Mesenteric fat pad (tissue), 1 donor: ENCODE results near the gene OLAH. TPM values are rescaled to one million over a fixed set of nuclear protein-coding genes. Genes with fewer than 3 reads are reported as not detected.

Source experiments
- DNase-seq: peaks from one replicate; pipeline ENCODE4 v3.0.0-alpha.2; 2020; ENCODE audit warnings: low spot score
- total RNA-seq: library from RNA; stranded (reverse); fragmentation: NEBNext Ultra II Directional; extraction: Animal tissue kit (Norgen Biotek cat#: 25700); gene quantifications from one replicate; pipeline ENCODE4 v1.2.1, GENCODE V29; 2021
- donor health status: DM: yes; HTN: yes; CAD: no.

Gene OLAH
- total RNA-seq, 1 donor from 2014 or later: 2.0 TPM

GRCh38 chr10:15069230-15069629 lies 25.5 kb downstream of the OLAH start:
- no peak for DNase-seq

- no peak for DNase-seq
Measured at GRCh38 chr10:15072358-15072757, 28.6 kb downstream of the OLAH start.

- DNase-seq: no peak
Measured at GRCh38 chr10:15075421-15075820, 31.7 kb downstream of the OLAH start.

- DNase-seq: no peak
Measured at GRCh38 chr10:15083674-15084501, 40.1 kb downstream of the OLAH start.

- DNase-seq: no peak
Measured at GRCh38 chr10:15084502-15084922, 40.8 kb downstream of the OLAH start.

GRCh38 chr10:15088428-15089261 lies 44.9 kb downstream of the OLAH start, which contains the start of gene ACBD7:
Gene ACBD7 (minus strand): TSS chr10:15088776. CDS start chr10:15088728, 48 bp downstream.
- peak; percentile 93 for DNase-seq

- no peak for DNase-seq
Measured at GRCh38 chr10:15091418-15091817, 47.7 kb downstream of the OLAH start.

- DNase-seq: no peak
Measured at GRCh38 chr10:15092855-15093408, 49.2 kb downstream of the OLAH start.

GRCh38 chr10:15096661-15097010 lies 52.9 kb downstream of the OLAH start:
- DNase-seq: no peak

GRCh38 chr10:15097011-15097812 lies 53.5 kb downstream of the OLAH start, which contains the start of gene RPP38:
Gene RPP38 (plus strand): TSS chr10:15097355. CDS start chr10:15103315, 5,960 bp downstream.
- DNase-seq: peak; percentile 99

- no peak for DNase-seq
Measured at GRCh38 chr10:15099886-15100285, 56.1 kb downstream of the OLAH start.

- DNase-seq: peak; percentile 65
Measured at GRCh38 chr10:15103513-15103912, 59.8 kb downstream of the OLAH start.

- DNase-seq: peak; percentile 79
Measured at GRCh38 chr10:15106352-15107013, 62.7 kb downstream of the OLAH start.

GRCh38 chr10:15112657-15113056 lies 68.9 kb downstream of the OLAH start:
- no peak for DNase-seq

GRCh38 chr10:15113766-15114165 lies 70.0 kb downstream of the OLAH start:
- no peak for DNase-seq

GRCh38 chr10:15116225-15116624 lies 72.5 kb downstream of the OLAH start:
- DNase-seq: no peak

GRCh38 chr10:15118615-15119014 lies 74.9 kb downstream of the OLAH start:
- no peak for DNase-seq

- DNase-seq: no peak
Measured at GRCh38 chr10:15120523-15120922, 76.8 kb downstream of the OLAH start.

- DNase-seq: no peak
Measured at GRCh38 chr10:15121707-15122106, 78.0 kb downstream of the OLAH start.

- no peak for DNase-seq
Measured at GRCh38 chr10:15122477-15123030, 78.8 kb downstream of the OLAH start.
